DOHH2 (cell line): ENCODE results near the gene GRIA1.

Experiments
- CTCF ChIP-seq: fragments of 200-600 bp; sonication (generic); IDR thresholded peaks from one replicate; pipeline ENCODE4 v1.5.1; 2014; ENCODE audit warnings: antibody characterized with exemption, mild to moderate bottlenecking, low read depth, low read length; ENCODE audit not compliant: poor library complexity, severe bottlenecking
- EZH2phosphoT487 ChIP-seq: fragments of 200-600 bp; sonication (generic); IDR thresholded peaks from 2 replicates; pipeline ENCODE4 v1.6.1; 2017; ENCODE audit warnings: borderline replicate concordance, mild to moderate bottlenecking, antibody characterized with exemption, low read length, moderate library complexity, mixed read lengths

- TF ChIP-seq CTCF (no peak), EZH2phosphoT487 (no peak)
Observed at GRCh38 chr5:153461341-153461740, 29.1 kb upstream of the GRIA1 start.
